Chondrocyte (in vitro differentiated cells): ENCODE results near the gene SLIRP. TPM values are rescaled to one million over a fixed set of nuclear protein-coding genes. Genes with fewer than 3 reads are reported as not detected.

Experiments
- DNase-seq: peaks from one replicate; pipeline ENCODE4 v3.0.0; 2021; ENCODE audit warnings: mixed read lengths, low spot score
- H3K27ac Mint-ChIP-seq: one replicate; pipeline ENCODE4 v1.8.0; 2021; ENCODE audit warnings: mild to moderate bottlenecking, moderate library complexity, mixed read lengths; ENCODE audit not compliant: unreplicated experiment
- H3K27me3 Mint-ChIP-seq: 2 replicates; pipeline ENCODE4 v1.8.0; 2021; ENCODE audit warnings: low read depth, mixed read lengths
- H3K36me3 Mint-ChIP-seq: 2 replicates; pipeline ENCODE4 v1.8.0; 2021; ENCODE audit warnings: low read depth, mixed read lengths
- H3K4me1 Mint-ChIP-seq: 2 replicates; pipeline ENCODE4 v1.8.0; 2021; ENCODE audit warnings: low read depth, mild to moderate bottlenecking, mixed read lengths
- H3K4me3 Mint-ChIP-seq: one replicate; pipeline ENCODE4 v1.8.0; 2021; ENCODE audit warnings: mild to moderate bottlenecking, moderate library complexity, mixed read lengths; ENCODE audit not compliant: unreplicated experiment
- H3K9me3 Mint-ChIP-seq: 2 replicates; pipeline ENCODE4 v1.8.0; 2021; ENCODE audit warnings: low read depth, mixed read lengths
- CTCF ChIP-seq: fragments of 200-600 bp; sonication (generic); IDR thresholded peaks from 2 replicates; pipeline ENCODE4 v1.5.0; 2021; ENCODE audit warnings: antibody characterized with exemption, mild to moderate bottlenecking, moderate library complexity
- total RNA-seq: library from RNA; stranded (reverse); gene quantifications from 3 replicates; pipeline ENCODE4 v1.2.1, GENCODE V29; 2021

The SLIRP gene
- total RNA-seq, 1 donor from 2014 or later, result 79.5 TPM

- Mint-ChIP-seq H3K4me1 (peaks cover 8% of the 10 kb centered on the region), H3K36me3 (peaks cover 26% of the 10 kb centered on the region), H3K4me3 (no peak overlapping the region), H3K9me3 (no peaks in the 10 kb centered on the region), H3K27ac (no peak overlapping the region), H3K27me3 (no peaks in the 10 kb centered on the region)
- TF ChIP-seq CTCF, result no peak
- DNase-seq, result no peak
Observed at GRCh38 chr14:77714926-77715325, 7.0 kb downstream of the SLIRP start.

- peaks cover 2% of the 10 kb centered on the region for H3K4me1 Mint-ChIP-seq
- peaks cover 37% of the 10 kb centered on the region for H3K36me3 Mint-ChIP-seq
- H3K27ac Mint-ChIP-seq, result no peak overlapping the region
Observed at GRCh38 chr14:77717608-77718305, 9.9 kb downstream of the SLIRP start.

GRCh38 chr14:77721437-77721836, 13.5 kb downstream of the SLIRP start:
- TF ChIP-seq CTCF, result no peak
- Mint-ChIP-seq H3K36me3 (peaks cover 43% of the 10 kb centered on the region), H3K27ac (no peak overlapping the region)

More at GRCh38 chr14:77717608-77718305, 9.9 kb downstream of the SLIRP start:
- no peaks in the 10 kb centered on the region for H3K27me3 Mint-ChIP-seq
- DNase-seq, result no peak
- H3K9me3 Mint-ChIP-seq, result no peaks in the 10 kb centered on the region
- no peak for TF ChIP-seq CTCF
- H3K4me3 Mint-ChIP-seq, result no peak overlapping the region

GRCh38 chr14:77722301-77722700, 14.4 kb downstream of the SLIRP start:
- DNase-seq, result no peak
- H3K36me3 Mint-ChIP-seq, result peaks cover 46% of the 10 kb centered on the region
- H3K27ac Mint-ChIP-seq, result no peak overlapping the region
- no peaks in the 10 kb centered on the region for H3K4me1 Mint-ChIP-seq
- H3K27me3 Mint-ChIP-seq, result no peaks in the 10 kb centered on the region
- H3K9me3 Mint-ChIP-seq, result no peaks in the 10 kb centered on the region
- TF ChIP-seq CTCF, result no peak
- no peak overlapping the region for H3K4me3 Mint-ChIP-seq

More at GRCh38 chr14:77721437-77721836, 13.5 kb downstream of the SLIRP start:
- Mint-ChIP-seq H3K4me3 (no peak overlapping the region), H3K4me1 (no peaks in the 10 kb centered on the region), H3K9me3 (no peaks in the 10 kb centered on the region), H3K27me3 (no peaks in the 10 kb centered on the region)
- no peak for DNase-seq

GRCh38 chr14:77730976-77731497, 23.1 kb downstream of the SLIRP start:
- peaks cover 3% of the 10 kb centered on the region for H3K4me1 Mint-ChIP-seq
- no peak overlapping the region for H3K27ac Mint-ChIP-seq
- DNase-seq, result no peak
- H3K4me3 Mint-ChIP-seq, result no peak overlapping the region
- peaks cover 48% of the 10 kb centered on the region for H3K36me3 Mint-ChIP-seq
- no peaks in the 10 kb centered on the region for H3K9me3 Mint-ChIP-seq
- no peak for TF ChIP-seq CTCF
- no peaks in the 10 kb centered on the region for H3K27me3 Mint-ChIP-seq
